Activated naive CD8-positive, alpha-beta T cell (primary cell): ENCODE data around the gene PRKD1.

Experiments
- H3K27ac Mint-ChIP-seq: one replicate; pipeline ENCODE4 v1.8.0; 2021; ENCODE audit warnings: mixed read lengths
- H3K27me3 Mint-ChIP-seq: one replicate; pipeline ENCODE4 v1.8.0; 2021; ENCODE audit warnings: mixed read lengths
- H3K36me3 Mint-ChIP-seq: one replicate; pipeline ENCODE4 v1.8.0; 2021; ENCODE audit warnings: mixed read lengths
- H3K4me1 Mint-ChIP-seq: one replicate; pipeline ENCODE4 v1.8.0; 2021; ENCODE audit warnings: low read depth, mixed read lengths
- H3K4me3 Mint-ChIP-seq: one replicate; pipeline ENCODE4 v1.8.0; 2021; ENCODE audit warnings: mild to moderate bottlenecking, mixed read lengths
- H3K9me3 Mint-ChIP-seq: one replicate; pipeline ENCODE4 v1.8.0; 2021; ENCODE audit warnings: low read depth, mixed read lengths

PRKD1 gene

GRCh38 chr14:29684926-29685325, 242.7 kb downstream of the PRKD1 start:
- no peaks in the 10 kb centered on the region for H3K36me3 Mint-ChIP-seq
- H3K9me3 Mint-ChIP-seq = no peaks in the 10 kb centered on the region

GRCh38 chr14:29682789-29683188, 244.9 kb downstream of the PRKD1 start:
- Mint-ChIP-seq H3K4me3 (no peak overlapping the region), H3K27ac (no peak overlapping the region), H3K36me3 (no peaks in the 10 kb centered on the region), H3K9me3 (no peaks in the 10 kb centered on the region), H3K27me3 (no peaks in the 10 kb centered on the region), H3K4me1 (no peaks in the 10 kb centered on the region)

More at GRCh38 chr14:29684926-29685325, 242.7 kb downstream of the PRKD1 start:
- Mint-ChIP-seq H3K27ac (no peak overlapping the region), H3K27me3 (no peaks in the 10 kb centered on the region), H3K4me3 (no peak overlapping the region), H3K4me1 (no peaks in the 10 kb centered on the region)

DNA sequence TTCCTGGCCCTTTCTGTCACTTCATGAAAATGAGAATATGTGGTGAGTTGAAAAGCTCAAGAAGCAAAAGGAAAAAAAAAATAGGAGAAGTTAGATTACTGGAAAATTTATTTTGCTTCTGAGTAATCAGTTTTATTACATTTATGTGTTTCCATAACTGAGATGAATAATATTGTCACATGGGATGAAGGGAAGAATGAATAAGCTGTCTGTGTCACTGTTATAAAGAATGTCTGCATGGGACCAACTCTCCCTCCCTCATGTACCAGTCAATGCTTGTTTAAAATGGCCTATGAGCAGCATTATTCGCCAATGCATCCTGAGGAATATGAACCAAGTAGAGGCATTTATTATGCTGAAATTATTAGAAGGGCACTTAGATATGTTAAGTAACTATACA, 246.3 kb downstream of the PRKD1 start:
- H3K36me3 Mint-ChIP-seq = no peaks in the 10 kb centered on the region

DNA sequence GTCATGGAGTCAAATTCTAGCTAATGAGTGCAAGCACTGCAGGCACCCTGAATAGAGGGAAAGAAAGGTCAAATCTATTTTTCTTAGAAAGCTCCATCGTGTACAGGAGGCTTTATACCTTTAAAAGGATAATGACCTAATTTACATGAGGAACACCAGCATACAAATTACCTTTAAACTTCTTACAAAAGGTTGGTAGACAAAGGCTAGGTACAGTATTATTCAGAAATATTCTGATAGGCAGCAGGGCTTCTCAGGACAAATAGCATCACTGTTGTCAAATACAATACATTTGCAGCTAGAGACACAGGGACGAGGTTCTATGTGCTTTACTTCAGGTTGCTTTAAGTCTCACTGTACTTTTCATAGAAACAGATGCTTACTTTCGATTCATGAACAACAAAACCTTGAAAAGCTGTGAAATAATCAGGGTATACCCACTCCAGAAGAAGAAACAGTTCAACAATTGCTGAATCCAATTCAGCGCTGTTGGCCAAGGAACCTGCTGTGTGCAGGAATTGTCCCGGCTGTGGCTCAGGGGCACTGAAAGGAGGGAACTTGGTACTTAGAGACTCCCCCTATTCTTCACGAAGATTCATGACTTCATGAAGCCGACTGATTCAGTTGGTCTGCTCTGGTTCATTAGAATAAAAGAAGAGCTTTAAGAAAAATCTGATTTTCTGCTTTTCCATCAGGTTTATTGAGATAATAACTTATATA, 252.9 kb downstream of the PRKD1 start:
- H3K9me3 Mint-ChIP-seq = no peaks in the 10 kb centered on the region
- no peaks in the 10 kb centered on the region for H3K27me3 Mint-ChIP-seq
- no peaks in the 10 kb centered on the region for H3K36me3 Mint-ChIP-seq
- no peak overlapping the region for H3K27ac Mint-ChIP-seq
- no peaks in the 10 kb centered on the region for H3K4me1 Mint-ChIP-seq
- no peak overlapping the region for H3K4me3 Mint-ChIP-seq

More for the DNA sequence above, 246.3 kb downstream of the PRKD1 start:
- Mint-ChIP-seq H3K27ac (no peak overlapping the region), H3K4me3 (no peak overlapping the region), H3K9me3 (no peaks in the 10 kb centered on the region), H3K27me3 (no peaks in the 10 kb centered on the region), H3K4me1 (no peaks in the 10 kb centered on the region)

DNA sequence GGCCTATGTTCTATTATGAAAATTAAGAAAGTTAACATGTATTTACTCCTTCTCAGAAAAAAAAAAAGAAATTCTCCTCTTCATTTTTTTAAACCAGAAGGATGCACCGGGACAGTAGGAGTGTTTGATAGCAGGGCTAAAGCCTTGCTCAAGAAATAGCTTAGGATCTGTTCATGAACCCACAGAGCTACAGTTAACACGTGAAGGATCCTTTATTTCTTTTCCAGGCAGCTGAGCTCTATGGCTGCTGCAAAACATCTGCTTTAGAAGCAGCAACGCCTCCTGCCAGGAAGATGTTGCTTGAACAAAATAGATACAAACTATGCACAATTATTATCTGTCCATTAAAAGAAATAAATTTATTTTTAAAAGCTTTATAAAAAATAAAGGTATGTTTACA, 254.8 kb downstream of the PRKD1 start:
- H3K4me1 Mint-ChIP-seq = no peaks in the 10 kb centered on the region
- H3K27ac Mint-ChIP-seq = no peak overlapping the region
- no peaks in the 10 kb centered on the region for H3K36me3 Mint-ChIP-seq
- H3K4me3 Mint-ChIP-seq = no peak overlapping the region
- H3K27me3 Mint-ChIP-seq = no peaks in the 10 kb centered on the region
- no peaks in the 10 kb centered on the region for H3K9me3 Mint-ChIP-seq

- Mint-ChIP-seq H3K36me3 (no peaks in the 10 kb centered on the region), H3K4me3 (no peak overlapping the region), H3K4me1 (no peaks in the 10 kb centered on the region), H3K27ac (no peak overlapping the region), H3K9me3 (no peaks in the 10 kb centered on the region), H3K27me3 (no peaks in the 10 kb centered on the region)
These were observed 256.6 kb downstream of the PRKD1 start for GRCh38 chr14:29671034-29671433.

- peaks cover 7% of the 10 kb centered on the region for H3K9me3 Mint-ChIP-seq
- no peaks in the 10 kb centered on the region for H3K4me1 Mint-ChIP-seq
- H3K27ac Mint-ChIP-seq = no peak overlapping the region
- H3K36me3 Mint-ChIP-seq = no peaks in the 10 kb centered on the region
- no peak overlapping the region for H3K4me3 Mint-ChIP-seq
- H3K27me3 Mint-ChIP-seq = no peaks in the 10 kb centered on the region
These were observed 259.4 kb downstream of the PRKD1 start for GRCh38 chr14:29668201-29668600.

GRCh38 chr14:29664515-29664914, 263.1 kb downstream of the PRKD1 start:
- Mint-ChIP-seq H3K36me3 (no peaks in the 10 kb centered on the region), H3K9me3 (peaks cover 11% of the 10 kb centered on the region), H3K4me1 (no peaks in the 10 kb centered on the region), H3K27me3 (no peaks in the 10 kb centered on the region), H3K4me3 (no peak overlapping the region), H3K27ac (no peak overlapping the region)

GRCh38 chr14:29663281-29663801, 264.3 kb downstream of the PRKD1 start:
- H3K27me3 Mint-ChIP-seq = no peaks in the 10 kb centered on the region
- no peaks in the 10 kb centered on the region for H3K4me1 Mint-ChIP-seq
- peaks cover 11% of the 10 kb centered on the region for H3K9me3 Mint-ChIP-seq
- no peaks in the 10 kb centered on the region for H3K36me3 Mint-ChIP-seq
- H3K27ac Mint-ChIP-seq = no peak overlapping the region
- no peak overlapping the region for H3K4me3 Mint-ChIP-seq

DNA sequence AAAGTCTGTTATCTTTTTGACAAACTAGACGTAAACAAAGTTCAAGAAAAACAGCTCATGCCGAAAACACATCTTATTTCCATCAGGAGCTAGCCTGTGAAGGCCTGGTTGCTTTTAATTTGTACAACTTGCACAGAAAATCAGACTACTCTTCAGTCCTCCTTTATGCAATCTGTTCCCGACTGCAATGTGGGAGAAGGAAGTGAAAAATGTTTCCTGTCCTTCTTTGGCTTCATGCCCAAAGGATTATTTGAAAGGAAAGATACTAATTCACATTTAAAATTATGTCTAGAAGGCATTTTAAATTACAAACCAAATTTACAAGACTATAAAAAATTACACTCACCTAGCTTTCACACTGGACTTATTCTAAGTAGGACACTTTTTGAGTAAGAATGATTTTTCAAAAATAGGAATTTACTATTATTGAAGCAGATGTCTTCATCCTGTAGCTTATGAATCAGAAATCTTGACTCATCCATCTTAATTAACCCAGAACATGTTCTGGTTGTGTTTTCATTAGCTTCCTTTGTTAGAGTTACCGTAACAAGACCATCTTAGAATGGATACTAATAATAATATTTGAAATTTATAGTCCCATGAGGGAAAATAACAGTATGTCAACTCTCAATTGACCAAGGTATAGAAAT, 272.6 kb downstream of the PRKD1 start:
- Mint-ChIP-seq H3K9me3 (peaks cover under 1% of the 10 kb centered on the region), H3K4me1 (no peaks in the 10 kb centered on the region), H3K27me3 (no peaks in the 10 kb centered on the region), H3K27ac (no peak overlapping the region), H3K36me3 (no peaks in the 10 kb centered on the region), H3K4me3 (no peak overlapping the region)

GRCh38 chr14:29653303-29653702, 274.3 kb downstream of the PRKD1 start:
- Mint-ChIP-seq H3K27me3 (no peaks in the 10 kb centered on the region), H3K27ac (no peak overlapping the region), H3K4me3 (no peak overlapping the region), H3K36me3 (peaks cover 2% of the 10 kb centered on the region), H3K4me1 (no peaks in the 10 kb centered on the region), H3K9me3 (peaks cover 4% of the 10 kb centered on the region)

- Mint-ChIP-seq H3K4me1 (no peaks in the 10 kb centered on the region), H3K9me3 (peaks cover 11% of the 10 kb centered on the region), H3K27me3 (no peaks in the 10 kb centered on the region), H3K27ac (no peak overlapping the region), H3K4me3 (no peak overlapping the region), H3K36me3 (peaks cover 2% of the 10 kb centered on the region)
These were observed 275.1 kb downstream of the PRKD1 start for GRCh38 chr14:29652571-29652970.

- Mint-ChIP-seq H3K27me3 (no peaks in the 10 kb centered on the region), H3K36me3 (peaks cover 4% of the 10 kb centered on the region), H3K27ac (no peak overlapping the region), H3K4me1 (no peaks in the 10 kb centered on the region), H3K4me3 (no peak overlapping the region), H3K9me3 (peaks cover 11% of the 10 kb centered on the region)
These were observed 276.9 kb downstream of the PRKD1 start for GRCh38 chr14:29650554-29651269.

DNA sequence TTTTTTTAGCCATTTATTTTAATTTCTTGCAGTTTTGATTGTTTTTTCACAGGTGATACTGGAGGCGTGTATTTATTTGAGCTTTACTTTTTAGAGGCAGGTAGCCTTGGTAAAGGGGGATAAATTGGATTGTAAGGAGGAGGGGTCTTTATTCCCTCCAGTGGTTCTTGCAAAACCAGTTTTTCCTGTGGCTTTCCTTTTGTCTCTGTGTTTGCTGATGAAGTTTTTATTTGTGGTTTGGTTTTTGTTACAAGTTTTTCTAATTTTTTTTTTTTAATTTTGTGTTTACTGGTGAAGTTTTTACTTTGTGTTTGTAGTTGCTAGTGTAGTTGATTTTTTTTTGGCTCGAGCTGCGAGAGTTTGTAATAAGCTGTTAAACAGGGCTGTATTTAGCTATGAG, 278.5 kb downstream of the PRKD1 start:
- Mint-ChIP-seq H3K27ac (no peak overlapping the region), H3K36me3 (peaks cover 4% of the 10 kb centered on the region), H3K4me1 (no peaks in the 10 kb centered on the region), H3K9me3 (peaks cover 11% of the 10 kb centered on the region), H3K4me3 (no peak overlapping the region), H3K27me3 (no peaks in the 10 kb centered on the region)

- Mint-ChIP-seq H3K27ac (no peak overlapping the region), H3K36me3 (peaks cover 4% of the 10 kb centered on the region), H3K27me3 (no peaks in the 10 kb centered on the region), H3K4me1 (no peaks in the 10 kb centered on the region), H3K4me3 (no peak overlapping the region), H3K9me3 (peaks cover 11% of the 10 kb centered on the region)
These were observed 279.6 kb downstream of the PRKD1 start for GRCh38 chr14:29648045-29648444.
